IgD-negative memory B cell (primary cell): ENCODE data around the gene DTL. TPM values are rescaled to one million over a fixed set of nuclear protein-coding genes. Genes with fewer than 3 reads are reported as not detected.

ENCODE experiments used
- H3K27ac Mint-ChIP-seq, 3 donors: one replicate each; pipeline ENCODE4 v1.8.0; 2020 to 2022; ENCODE audit warnings: mild to moderate bottlenecking in 3 of 3, mixed read lengths in 3 of 3, moderate library complexity in 1 of 3
- H3K27me3 Mint-ChIP-seq: one replicate; pipeline ENCODE4 v1.8.0; 2021; ENCODE audit warnings: mixed read lengths
- H3K36me3 Mint-ChIP-seq: one replicate; pipeline ENCODE4 v1.8.0; 2020; ENCODE audit warnings: mild to moderate bottlenecking, mixed read lengths
- H3K4me1 Mint-ChIP-seq, 3 donors: one replicate each; pipeline ENCODE4 v1.8.0; 2020 to 2022; ENCODE audit warnings: mixed read lengths in 3 of 3, mild to moderate bottlenecking in 1 of 3
- H3K4me3 Mint-ChIP-seq, 4 donors: one replicate each; pipeline ENCODE4 v1.8.0; 2020 to 2022; ENCODE audit warnings: mild to moderate bottlenecking in 4 of 4, mixed read lengths in 4 of 4, moderate library complexity in 3 of 4
- H3K9me3 Mint-ChIP-seq, 3 donors: one replicate each; pipeline ENCODE4 v1.8.0; 2020 to 2021; ENCODE audit warnings: mixed read lengths in 3 of 3, mild to moderate bottlenecking in 1 of 3
- polyA plus RNA-seq: library from polyadenylated mRNA; unstranded; fragments of 300-500 nt; fragmentation: Illumina TruSeq; gene quantifications from one replicate; pipeline ENCODE4 v1.2.3, GENCODE V29; 2021

Gene DTL
- polyA plus RNA-seq, 1 donor from 2014 or later: 0.19 TPM

DNA sequence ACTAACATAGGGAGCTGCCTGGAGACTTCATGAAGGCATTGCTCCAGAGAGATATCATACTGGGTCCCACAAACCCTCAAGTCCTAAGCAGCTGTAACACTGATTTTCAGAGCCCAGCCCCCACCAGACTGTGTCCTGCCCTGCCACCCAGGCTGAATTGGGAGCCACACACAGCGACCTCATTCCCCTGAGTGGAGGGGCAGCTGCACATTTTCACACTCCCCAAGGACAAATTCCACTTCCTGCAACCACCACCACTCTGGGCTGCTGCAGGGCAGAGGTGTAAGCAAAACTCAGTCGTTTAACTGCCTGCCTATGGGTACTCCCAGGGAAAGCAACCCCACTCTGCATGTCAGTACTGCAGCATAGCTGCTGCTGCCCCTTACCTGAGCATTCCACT, 19.8 kb downstream of the DTL start:
- Mint-ChIP-seq H3K36me3 (no peaks in the 10 kb centered on the region), H3K4me1 (peaks cover 0 to 5% (median 0%) of the 10 kb centered on the region in 3 donors), H3K27ac (no peak overlapping the region), H3K9me3 (peaks cover 11 to 19% (median 11%) of the 10 kb centered on the region in 3 donors), H3K27me3 (no peaks in the 10 kb centered on the region), H3K4me3 (no peak overlapping the region)

DNA sequence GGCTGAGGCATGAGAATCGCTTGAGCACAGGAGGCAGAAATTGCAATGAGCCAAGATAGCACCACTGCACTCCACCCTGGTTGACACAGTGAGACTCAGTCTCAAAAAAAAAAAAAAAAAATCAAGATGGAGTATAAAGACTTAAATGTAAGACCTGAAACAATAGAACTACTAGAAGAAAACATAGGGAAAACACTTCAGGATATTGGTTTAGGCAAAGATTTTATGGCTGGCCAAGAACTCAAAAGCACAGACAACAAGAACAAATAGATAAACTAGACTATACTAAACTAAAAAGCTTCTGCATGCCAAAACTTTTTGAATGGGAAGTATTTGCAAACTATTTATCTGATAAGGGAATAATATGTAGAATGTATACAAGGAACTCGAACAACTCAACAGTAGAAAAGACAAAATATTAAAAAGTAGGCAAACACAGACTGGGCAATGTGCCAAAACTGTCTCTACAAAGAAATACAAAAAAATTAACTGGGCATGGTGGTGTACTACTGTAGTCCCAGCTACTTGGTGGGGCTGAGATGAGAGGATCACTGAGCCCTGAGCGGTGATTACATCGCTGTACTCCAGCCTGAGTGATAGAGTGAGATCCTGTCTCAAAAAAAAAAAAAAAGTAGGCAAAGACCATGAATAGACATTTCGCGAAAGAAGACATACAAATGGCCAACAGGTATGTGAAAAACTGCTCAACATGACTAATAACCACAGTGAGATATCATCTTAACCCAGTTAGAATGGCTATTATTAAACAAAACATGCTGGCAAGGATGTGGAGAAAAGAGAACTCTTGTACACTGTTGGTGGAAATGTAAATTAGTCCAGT, 25.3 kb downstream of the DTL start:
- Mint-ChIP-seq H3K4me1 (peaks cover 0 to 4% (median 0%) of the 10 kb centered on the region in 3 donors), H3K27ac (no peak overlapping the region)

DNA sequence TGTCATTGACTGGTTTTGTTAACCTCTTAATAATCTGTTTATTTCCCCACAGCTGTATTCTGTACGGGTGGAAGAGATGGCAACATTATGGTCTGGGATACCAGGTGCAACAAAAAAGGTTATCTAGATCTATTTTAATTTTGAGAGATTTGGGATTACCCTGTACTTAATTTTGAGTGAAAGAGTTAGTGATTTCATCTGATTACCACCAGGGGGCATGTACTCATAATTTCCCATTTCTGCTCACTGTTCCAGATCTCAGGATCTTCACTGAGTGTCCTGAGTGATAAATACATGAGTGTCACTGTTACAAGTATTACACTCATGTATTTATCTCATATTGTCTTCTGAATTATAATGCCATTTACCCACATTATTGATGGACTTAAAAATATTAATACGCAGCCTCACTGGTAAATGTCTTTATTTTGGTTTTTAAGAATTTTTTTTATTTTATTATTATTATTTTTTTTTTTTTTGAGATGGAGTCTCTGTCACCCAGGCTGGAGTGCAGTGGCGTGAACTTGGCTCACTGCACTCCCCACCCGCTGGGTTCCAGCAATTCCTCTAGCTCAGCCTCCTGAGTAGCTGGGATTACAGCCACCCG, 27.4 kb downstream of the DTL start:
- peaks cover 3% of the 10 kb centered on the region in 3 donors for H3K9me3 Mint-ChIP-seq
- H3K4me3 Mint-ChIP-seq: no peak overlapping the region
- H3K36me3 Mint-ChIP-seq: no peaks in the 10 kb centered on the region
- no peaks in the 10 kb centered on the region for H3K27me3 Mint-ChIP-seq
- H3K27ac Mint-ChIP-seq: no peak overlapping the region
- H3K4me1 Mint-ChIP-seq: peaks cover 0 to 4% (median 0%) of the 10 kb centered on the region in 3 donors

More for the DNA sequence above, 25.3 kb downstream of the DTL start:
- Mint-ChIP-seq H3K27me3 (no peaks in the 10 kb centered on the region), H3K9me3 (peaks cover 11 to 19% (median 11%) of the 10 kb centered on the region in 3 donors), H3K36me3 (no peaks in the 10 kb centered on the region), H3K4me3 (no peak overlapping the region)

DNA sequence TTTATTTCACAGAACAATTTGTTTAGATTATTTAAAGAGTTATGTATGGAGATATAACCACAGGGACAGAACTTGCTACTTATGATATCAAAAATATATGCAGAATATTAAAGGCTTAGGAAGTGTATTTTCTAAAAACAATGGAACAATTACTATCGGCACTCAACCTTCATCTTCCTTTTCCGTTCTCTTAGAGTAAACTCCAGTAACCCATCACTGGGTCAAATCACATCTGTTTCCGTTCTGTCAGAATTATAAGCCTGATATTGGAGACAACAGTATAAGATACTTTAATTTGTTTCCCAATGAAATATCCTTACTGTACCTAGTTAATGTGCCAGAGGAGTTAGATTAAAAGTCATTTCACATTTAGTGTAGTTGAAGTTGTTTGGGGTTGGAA, 32.2 kb downstream of the DTL start:
- peaks cover 1 to 3% (median 1%) of the 10 kb centered on the region in 3 donors for H3K4me1 Mint-ChIP-seq
- no peak overlapping the region for H3K27ac Mint-ChIP-seq
- H3K9me3 Mint-ChIP-seq: no peaks in the 10 kb centered on the region
- no peaks in the 10 kb centered on the region for H3K27me3 Mint-ChIP-seq
- H3K4me3 Mint-ChIP-seq: no peak overlapping the region
- no peaks in the 10 kb centered on the region for H3K36me3 Mint-ChIP-seq

DNA sequence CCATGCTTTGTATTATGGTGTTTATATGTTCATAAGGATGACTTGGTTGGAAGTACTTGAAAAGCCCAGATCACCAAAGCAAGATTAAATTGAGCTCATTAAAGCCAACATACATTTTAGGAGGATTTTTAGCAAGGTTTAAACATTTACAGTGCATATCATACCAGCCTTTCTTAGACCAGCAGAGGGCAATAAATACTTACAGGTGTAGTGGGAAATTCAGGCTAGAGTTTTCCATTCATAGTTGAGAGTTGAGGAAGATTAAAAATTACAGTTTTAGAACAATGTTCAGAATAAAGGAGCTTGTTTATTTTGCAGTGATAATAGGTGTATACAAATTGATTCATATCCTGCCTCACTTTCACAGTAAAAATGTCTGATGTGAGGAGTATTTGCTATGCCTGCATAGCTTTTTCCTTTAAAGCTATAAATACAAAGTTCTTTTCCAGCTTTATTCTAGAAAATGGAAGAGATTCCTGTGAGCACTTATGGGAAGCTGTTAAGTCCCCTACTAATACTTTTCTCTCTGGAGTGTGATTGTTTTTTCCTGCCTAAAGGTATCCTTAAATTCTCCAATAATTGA, 35.3 kb downstream of the DTL start:
- no peaks in the 10 kb centered on the region for H3K27me3 Mint-ChIP-seq
- H3K4me3 Mint-ChIP-seq: peak overlapping the region in 1 of 4 donors; percentile 39
- no peaks in the 10 kb centered on the region for H3K9me3 Mint-ChIP-seq
- no peak overlapping the region for H3K27ac Mint-ChIP-seq
- peaks cover 0 to 3% (median 1%) of the 10 kb centered on the region in 3 donors for H3K4me1 Mint-ChIP-seq
- H3K36me3 Mint-ChIP-seq: no peaks in the 10 kb centered on the region

DNA sequence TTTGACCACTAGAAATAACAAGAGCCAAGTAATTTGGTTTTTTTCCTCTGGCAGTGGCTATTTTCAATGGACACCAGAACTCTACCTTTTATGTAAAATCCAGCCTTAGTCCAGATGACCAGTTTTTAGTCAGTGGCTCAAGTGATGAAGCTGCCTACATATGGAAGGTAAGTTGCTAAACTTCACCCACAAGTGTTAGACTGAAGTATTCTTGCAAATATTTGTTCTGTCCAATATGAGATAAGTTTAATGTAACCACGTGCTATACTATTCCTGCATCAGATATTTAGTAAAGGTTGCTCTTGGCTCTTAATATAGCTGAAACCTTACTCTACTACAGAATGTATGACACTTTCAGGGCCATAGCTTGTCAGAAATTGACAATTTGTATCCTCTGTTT, 36.5 kb downstream of the DTL start:
- H3K27ac Mint-ChIP-seq: no peak overlapping the region
- no peaks in the 10 kb centered on the region for H3K9me3 Mint-ChIP-seq

DNA sequence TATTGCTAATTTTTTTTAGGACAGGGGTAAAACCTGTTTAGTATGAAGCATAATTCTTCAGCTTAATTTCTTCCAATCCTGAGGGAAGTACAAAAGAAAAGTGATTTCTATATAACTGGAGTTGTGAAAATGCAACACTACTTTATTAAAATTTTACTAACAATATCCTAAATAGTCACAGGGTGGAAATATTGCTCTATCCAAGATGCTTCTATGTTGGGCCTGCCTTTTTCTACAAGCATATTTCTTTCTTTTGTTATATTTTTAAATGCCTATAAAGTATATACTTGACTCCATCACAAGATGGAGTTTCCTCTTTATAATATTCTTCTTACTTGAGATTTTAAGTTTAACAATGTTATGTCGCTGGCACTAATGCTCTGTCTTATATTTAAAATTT, 37.9 kb downstream of the DTL start:
- no peak overlapping the region for H3K4me3 Mint-ChIP-seq
- H3K36me3 Mint-ChIP-seq: peaks cover 2% of the 10 kb centered on the region
- no peak overlapping the region for H3K27ac Mint-ChIP-seq
- H3K27me3 Mint-ChIP-seq: no peaks in the 10 kb centered on the region
- no peaks in the 10 kb centered on the region for H3K9me3 Mint-ChIP-seq
- H3K4me1 Mint-ChIP-seq: peaks cover 0 to 3% (median 1%) of the 10 kb centered on the region in 3 donors

More for the DNA sequence above, 36.5 kb downstream of the DTL start:
- Mint-ChIP-seq H3K4me1 (peaks cover 0 to 3% (median 1%) of the 10 kb centered on the region in 3 donors), H3K36me3 (peaks cover 2% of the 10 kb centered on the region), H3K27me3 (no peaks in the 10 kb centered on the region), H3K4me3 (no peak overlapping the region)

DNA sequence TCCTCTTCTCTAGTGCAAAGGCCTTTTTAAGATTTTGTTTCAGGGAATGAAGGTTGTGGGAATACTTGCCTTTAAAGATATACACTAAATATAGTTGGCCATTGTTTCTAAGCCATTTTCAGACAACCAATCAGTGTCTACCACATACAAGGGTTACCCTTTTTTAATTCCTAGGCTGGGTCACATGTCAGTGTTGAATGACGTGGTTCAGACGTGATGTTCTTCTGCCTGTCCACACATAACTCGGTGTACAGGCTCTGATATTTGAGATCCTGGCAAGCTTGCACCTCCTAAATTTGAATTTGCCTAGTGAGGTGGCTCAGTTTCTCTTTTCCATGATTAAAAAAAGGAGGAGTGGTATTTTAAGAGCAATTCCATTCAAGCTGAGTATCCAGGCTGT, 38.8 kb downstream of the DTL start:
- Mint-ChIP-seq H3K9me3 (no peaks in the 10 kb centered on the region), H3K4me1 (peaks cover 0 to 3% (median 1%) of the 10 kb centered on the region in 3 donors), H3K36me3 (peaks cover 2% of the 10 kb centered on the region), H3K4me3 (no peak overlapping the region), H3K27ac (no peak overlapping the region), H3K27me3 (no peaks in the 10 kb centered on the region)

DNA sequence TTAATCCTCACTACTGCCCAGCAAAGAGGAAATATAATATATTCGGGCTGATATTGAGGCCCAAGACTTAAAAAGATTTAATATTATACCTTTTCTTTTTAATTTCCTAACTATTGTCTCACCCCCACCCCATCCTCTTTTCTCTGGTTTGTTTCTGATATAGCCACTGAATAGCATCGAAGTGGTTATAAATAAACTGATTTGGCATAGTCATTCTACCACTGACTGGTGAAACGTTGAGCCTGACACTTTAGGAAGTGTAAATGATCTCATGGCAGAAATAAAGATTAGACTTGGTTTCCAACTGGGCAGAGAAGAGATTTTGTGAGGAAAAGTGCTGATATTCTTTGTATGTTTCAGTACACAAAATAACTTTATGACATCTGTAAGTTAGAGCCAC, 39.3 kb downstream of the DTL start:
- H3K9me3 Mint-ChIP-seq: no peaks in the 10 kb centered on the region
- no peak overlapping the region for H3K4me3 Mint-ChIP-seq
- peak overlapping the region in 1 of 3 donors; percentile 5 for H3K27ac Mint-ChIP-seq
- H3K4me1 Mint-ChIP-seq: peaks cover 0 to 3% (median 1%) of the 10 kb centered on the region in 3 donors
- H3K27me3 Mint-ChIP-seq: no peaks in the 10 kb centered on the region
- H3K36me3 Mint-ChIP-seq: peaks cover 2% of the 10 kb centered on the region

DNA sequence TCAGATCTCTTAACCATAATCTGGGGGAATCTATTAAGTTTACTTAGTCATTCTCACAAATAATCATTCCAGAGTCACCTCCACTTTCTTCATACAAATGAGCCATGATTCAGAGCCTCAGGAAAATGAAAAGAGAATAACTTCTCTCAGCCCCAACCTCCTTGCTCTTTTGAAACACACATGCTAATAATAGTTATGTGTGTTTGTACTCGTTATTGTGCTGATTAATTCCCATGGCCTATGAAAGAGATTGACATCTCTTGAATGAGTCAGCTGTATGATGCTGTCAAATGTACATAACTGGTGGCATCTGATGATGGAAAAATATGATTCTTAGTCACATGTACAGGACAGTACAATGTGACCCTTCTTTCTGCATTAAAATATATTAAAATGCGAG, 41.5 kb downstream of the DTL start:
- Mint-ChIP-seq H3K27ac (no peak overlapping the region), H3K9me3 (no peaks in the 10 kb centered on the region), H3K4me1 (no peaks in the 10 kb centered on the region)

DNA sequence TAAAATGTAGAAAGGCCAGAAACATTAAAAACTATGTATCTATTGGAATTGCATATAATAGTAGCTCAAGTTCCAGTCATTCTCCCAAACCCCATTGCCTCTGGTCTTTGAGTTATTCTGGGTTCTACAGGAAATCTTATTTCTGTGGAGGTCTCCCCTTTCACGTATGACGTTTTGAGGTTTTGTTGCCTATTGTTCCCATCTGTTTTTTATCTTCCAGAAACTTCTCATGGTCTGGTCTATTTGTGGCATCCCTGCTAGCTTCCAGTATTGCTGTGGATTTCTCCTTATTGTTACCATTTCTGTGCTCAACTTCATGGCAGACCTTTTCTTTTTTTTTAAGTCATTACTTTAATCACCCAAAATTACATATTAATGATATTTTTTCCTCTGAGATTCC, 43.3 kb downstream of the DTL start:
- Mint-ChIP-seq H3K4me3 (no peak overlapping the region), H3K27me3 (no peaks in the 10 kb centered on the region), H3K36me3 (peaks cover 2% of the 10 kb centered on the region), H3K4me1 (no peaks in the 10 kb centered on the region), H3K9me3 (no peaks in the 10 kb centered on the region), H3K27ac (no peak overlapping the region)

More for the DNA sequence above, 41.5 kb downstream of the DTL start:
- no peaks in the 10 kb centered on the region for H3K27me3 Mint-ChIP-seq
- no peak overlapping the region for H3K4me3 Mint-ChIP-seq
- H3K36me3 Mint-ChIP-seq: peaks cover 2% of the 10 kb centered on the region

DNA sequence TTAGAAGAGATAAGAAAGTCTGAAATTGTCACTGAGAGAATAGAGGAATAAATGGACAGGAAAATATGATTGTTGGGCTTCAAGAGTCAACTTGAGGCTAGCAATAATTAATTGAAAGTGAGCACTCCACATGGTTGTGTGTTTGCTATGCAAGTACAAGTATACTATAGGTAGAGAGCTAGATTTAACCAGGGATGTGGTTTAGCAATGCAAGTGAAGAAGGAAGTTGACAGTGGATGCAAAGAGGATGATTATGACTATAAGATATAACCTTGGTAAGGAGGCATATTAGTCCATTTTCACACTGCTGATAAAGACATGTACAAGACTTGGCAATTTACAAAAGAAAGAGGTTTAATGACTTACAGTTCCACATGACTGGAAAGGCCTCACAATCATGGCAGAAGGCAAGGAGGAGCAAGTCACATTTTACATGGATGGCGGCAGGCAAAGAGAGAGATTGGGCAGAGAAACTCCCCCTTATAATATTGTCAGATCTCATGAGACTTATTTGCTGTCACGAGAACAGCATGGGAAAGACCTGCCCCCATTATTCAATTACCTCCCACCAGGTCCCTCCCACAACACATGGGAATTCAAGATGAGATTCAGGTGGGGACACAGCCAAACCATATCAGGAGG, 47.3 kb downstream of the DTL start:
- Mint-ChIP-seq H3K9me3 (no peaks in the 10 kb centered on the region), H3K4me1 (no peaks in the 10 kb centered on the region), H3K4me3 (no peak overlapping the region), H3K27ac (no peak overlapping the region), H3K36me3 (no peaks in the 10 kb centered on the region), H3K27me3 (no peaks in the 10 kb centered on the region)

DNA sequence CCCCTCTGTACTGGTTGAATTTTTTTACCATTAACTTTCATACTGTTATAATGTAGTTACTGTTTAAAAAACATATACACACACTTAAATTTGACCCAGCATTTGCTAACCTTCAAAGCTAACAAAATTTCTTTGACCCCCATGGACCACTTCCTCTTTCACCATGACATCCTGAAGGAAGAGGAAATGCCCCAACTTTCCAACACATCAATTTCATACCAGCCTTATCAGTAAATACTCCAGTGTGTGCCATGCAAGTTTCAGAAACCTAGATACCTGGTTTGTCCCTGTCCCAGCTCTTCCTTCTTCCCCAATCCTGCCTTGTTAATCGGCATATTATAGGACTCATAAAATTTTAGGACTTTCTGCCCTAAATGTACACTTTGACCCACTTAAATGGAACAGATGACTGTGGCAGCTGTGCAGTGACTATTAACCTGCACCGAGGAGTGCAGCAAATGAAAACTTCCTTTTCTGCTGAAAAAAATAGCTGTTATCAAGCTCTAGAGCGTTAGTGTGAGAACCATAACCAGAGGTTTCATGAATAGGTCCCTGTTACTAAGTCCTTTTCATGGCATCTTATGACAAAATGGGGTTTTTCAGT, 54.1 kb downstream of the DTL start:
- Mint-ChIP-seq H3K36me3 (peaks cover 4% of the 10 kb centered on the region), H3K4me1 (peaks cover 6 to 11% (median 10%) of the 10 kb centered on the region in 3 donors), H3K4me3 (peak overlapping the region in 1 of 4 donors; percentile 55), H3K9me3 (peaks cover 0 to 12% (median 0%) of the 10 kb centered on the region in 3 donors), H3K27ac (no peak overlapping the region), H3K27me3 (no peaks in the 10 kb centered on the region)

DNA sequence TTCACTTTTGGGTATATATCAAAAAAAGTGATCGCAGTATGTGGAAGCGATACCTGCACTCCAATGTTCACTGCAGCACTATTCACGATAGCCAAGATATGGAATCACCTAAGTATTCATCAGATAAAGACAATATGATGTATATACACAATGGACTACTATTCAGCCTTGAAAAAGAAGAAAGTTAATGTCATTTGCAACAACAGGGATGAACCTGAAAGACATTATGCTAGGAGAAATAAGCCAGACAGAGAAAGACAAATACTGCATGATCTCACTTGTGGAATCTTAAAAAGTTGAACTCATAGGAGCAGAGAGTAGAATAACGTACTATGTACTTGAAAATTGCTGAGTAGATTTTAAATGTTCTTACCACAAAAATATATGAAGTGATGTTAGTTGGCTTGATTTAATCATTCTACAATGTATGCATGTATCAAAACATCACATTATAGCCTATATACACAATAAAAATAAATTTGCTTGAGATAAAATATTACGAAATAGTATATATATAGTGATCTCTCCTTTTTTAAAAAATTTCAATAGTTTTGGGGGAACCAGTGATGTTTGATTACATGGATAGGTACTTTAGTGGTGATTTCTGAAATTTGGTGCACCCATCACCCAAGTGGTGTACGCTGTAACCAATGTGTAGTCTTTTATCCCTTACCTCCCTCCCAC, 56.0 kb downstream of the DTL start:
- peaks cover 9% of the 10 kb centered on the region for H3K36me3 Mint-ChIP-seq
- H3K27me3 Mint-ChIP-seq: no peaks in the 10 kb centered on the region
- no peak overlapping the region for H3K4me3 Mint-ChIP-seq
- H3K9me3 Mint-ChIP-seq: peaks cover 0 to 20% (median 4%) of the 10 kb centered on the region in 3 donors
- peaks cover 6 to 11% (median 10%) of the 10 kb centered on the region in 3 donors for H3K4me1 Mint-ChIP-seq
- no peak overlapping the region for H3K27ac Mint-ChIP-seq
